H9 (cell line): Measurements from ENCODE around the gene NIPSNAP2. TPM values are rescaled to one million over a fixed set of nuclear protein-coding genes. Genes with fewer than 3 reads are reported as not detected.

ENCODE experiments used
- DNase-seq: peaks from one replicate; pipeline ENCODE4 v3.0.0-alpha.2; 2017
- H2AFZ ChIP-seq: one replicate; pipeline ENCODE4 v1.6.1; 2013; ENCODE audit warnings: mild to moderate bottlenecking, low read length, control low read depth, moderate library complexity
- H2AK5ac ChIP-seq: 2 replicates; pipeline ENCODE4 v1.6.1; 2013; ENCODE audit warnings: low read length, control low read depth, mixed read lengths; ENCODE audit not compliant: insufficient read length
- H2BK120ac ChIP-seq: one replicate; pipeline ENCODE4 v1.6.1; 2013; ENCODE audit warnings: low read depth, mild to moderate bottlenecking, low read length, control low read depth, inconsistent platforms; ENCODE audit not compliant: poor library complexity, severe bottlenecking
- H2BK12ac ChIP-seq: 2 replicates; pipeline ENCODE4 v1.6.1; 2013; ENCODE audit warnings: low read length, control low read depth, mixed read lengths, low read depth; ENCODE audit not compliant: insufficient read length
- H2BK15ac ChIP-seq: 2 replicates; pipeline ENCODE4 v1.6.1; 2013; ENCODE audit warnings: low read depth, low read length, control low read depth
- H2BK20ac ChIP-seq: one replicate; pipeline ENCODE4 v1.6.1; 2013; ENCODE audit warnings: low read depth, mild to moderate bottlenecking, low read length, control low read depth, inconsistent platforms; ENCODE audit not compliant: poor library complexity, severe bottlenecking
- H2BK5ac ChIP-seq: 2 replicates; pipeline ENCODE4 v1.6.1; 2013; ENCODE audit warnings: low read length, control low read depth, mixed read lengths; ENCODE audit not compliant: insufficient read length
- H3K14ac ChIP-seq: 2 replicates; pipeline ENCODE4 v1.6.1; 2013; ENCODE audit warnings: low read length, control low read depth; ENCODE audit not compliant: insufficient read depth
- H3K18ac ChIP-seq: 2 replicates; pipeline ENCODE4 v1.6.1; 2013; ENCODE audit warnings: low read depth, mild to moderate bottlenecking, mixed read lengths, low read length, control low read depth; ENCODE audit not compliant: insufficient read length
- H3K23ac ChIP-seq: 2 replicates; pipeline ENCODE4 v1.6.1; 2013; ENCODE audit warnings: low read length, control low read depth, mixed read lengths, low read depth; ENCODE audit not compliant: insufficient read length
- H3K23me2 ChIP-seq: 2 replicates; pipeline ENCODE4 v1.6.1; 2013; ENCODE audit warnings: low read depth, mild to moderate bottlenecking, mixed read lengths, low read length, control low read depth; ENCODE audit not compliant: insufficient read length, poor library complexity, severe bottlenecking
- H3K27ac ChIP-seq: 2 replicates; pipeline ENCODE4 v1.5.1; 2013; ENCODE audit warnings: low read length, control low read depth, mixed read lengths, low read depth; ENCODE audit not compliant: insufficient read length
- H3K27me3 ChIP-seq: 2 replicates; pipeline ENCODE4 v1.6.1; 2013; ENCODE audit warnings: low read length, control low read depth, inconsistent platforms; ENCODE audit not compliant: insufficient read depth
- H3K4ac ChIP-seq: 2 replicates; pipeline ENCODE4 v1.6.1; 2013; ENCODE audit warnings: low read depth, mild to moderate bottlenecking, control low read depth, inconsistent platforms, low read length, moderate library complexity
- H3K4me1 ChIP-seq: 2 replicates; pipeline ENCODE4 v1.6.1; 2013; ENCODE audit warnings: low read length, control low read depth, inconsistent platforms; ENCODE audit not compliant: insufficient read depth
- H3K4me2 ChIP-seq: 2 replicates; pipeline ENCODE4 v1.6.1; 2013; ENCODE audit warnings: low read length, control low read depth, mixed read lengths; ENCODE audit not compliant: insufficient read length, insufficient read depth
- H3K56ac ChIP-seq: 2 replicates; pipeline ENCODE4 v1.6.1; 2013; ENCODE audit warnings: low read depth, mild to moderate bottlenecking, mixed read lengths, low read length, control low read depth; ENCODE audit not compliant: insufficient read length
- H3K79me1 ChIP-seq: 2 replicates; pipeline ENCODE4 v1.6.1; 2013; ENCODE audit warnings: low read depth, mild to moderate bottlenecking, moderate library complexity, low read length, control low read depth, inconsistent platforms; ENCODE audit not compliant: insufficient read depth, poor library complexity, severe bottlenecking
- H3K79me2 ChIP-seq: 2 replicates; pipeline ENCODE4 v1.6.1; 2013; ENCODE audit warnings: low read length, control low read depth, inconsistent platforms; ENCODE audit not compliant: insufficient read depth
- H3K9ac ChIP-seq: 2 replicates; pipeline ENCODE4 v1.6.1; 2013; ENCODE audit warnings: low read length, control low read depth, mixed read lengths; ENCODE audit not compliant: insufficient read length; ENCODE audit errors: extremely low read depth
- H3K9me3 ChIP-seq: one replicate; pipeline ENCODE4 v1.6.1; 2013; ENCODE audit warnings: low read depth, low read length, inconsistent platforms; ENCODE audit not compliant: control insufficient read depth
- H3T11ph ChIP-seq: one replicate; pipeline ENCODE4 v1.6.1; 2013; ENCODE audit warnings: mild to moderate bottlenecking, low read length, control low read depth, inconsistent platforms
- H4K20me1 ChIP-seq: one replicate; pipeline ENCODE4 v1.6.1; 2013; ENCODE audit not compliant: control insufficient read depth, insufficient read length, insufficient read depth
- H4K5ac ChIP-seq: 2 replicates; pipeline ENCODE4 v1.6.1; 2013; ENCODE audit warnings: low read depth, mild to moderate bottlenecking, mixed read lengths, low read length, control low read depth; ENCODE audit not compliant: insufficient read length
- H4K8ac ChIP-seq: replicated peaks from 2 replicates; pipeline ENCODE4 v1.6.1; 2013; ENCODE audit warnings: low read length, control low read depth, mixed read lengths, low read depth; ENCODE audit not compliant: insufficient read length
- H4K91ac ChIP-seq: 2 replicates; pipeline ENCODE4 v1.6.1; 2013; ENCODE audit warnings: low read depth, mild to moderate bottlenecking, moderate library complexity, mixed read lengths, low read length, control low read depth; ENCODE audit not compliant: insufficient read length
- H3K27ac Mint-ChIP-seq, 3 experiments: 2 replicates in 2 of 3; 3 replicates in 1 of 3; pipeline ENCODE4 v1.8.0; 2020 to 2021; ENCODE audit warnings: mixed read lengths in 3 of 3, mild to moderate bottlenecking in 1 of 3, moderate library complexity in 1 of 3
- H3K27me3 Mint-ChIP-seq: 2 replicates; pipeline ENCODE4 v1.8.0; 2021; ENCODE audit warnings: low read depth, mild to moderate bottlenecking, moderate library complexity, mixed read lengths
- H3K36me3 Mint-ChIP-seq, 3 experiments: 2 replicates in 2 of 3; 3 replicates in 1 of 3; pipeline ENCODE4 v1.8.0; 2020 to 2021; ENCODE audit warnings: low read depth in 3 of 3, mixed read lengths in 3 of 3; ENCODE audit not compliant: insufficient read depth in 1 of 3
- H3K4me1 Mint-ChIP-seq, 2 experiments: 2 replicates each; pipeline ENCODE4 v1.8.0; 2020; ENCODE audit warnings: mixed read lengths in 2 of 2
- H3K4me3 Mint-ChIP-seq, 2 experiments: 2 replicates in 1 of 2; 3 replicates in 1 of 2; pipeline ENCODE4 v1.8.0; 2020 to 2021; ENCODE audit warnings: mild to moderate bottlenecking in 2 of 2, mixed read lengths in 2 of 2, moderate library complexity in 1 of 2
- H3K9me3 Mint-ChIP-seq, 2 experiments: 2 replicates in 1 of 2; 3 replicates in 1 of 2; pipeline ENCODE4 v1.8.0; 2020; ENCODE audit warnings: mild to moderate bottlenecking in 2 of 2, mixed read lengths in 2 of 2, moderate library complexity in 1 of 2
- CTCF ChIP-seq: fragments of 200-600 bp; sonication (generic); conservative IDR thresholded peaks from 3 replicates; pipeline ENCODE4 v1.8.0; 2021; ENCODE audit warnings: antibody characterized with exemption, mild to moderate bottlenecking
- WGBS: extraction: QIAGEN DNeasy Blood & Tissue Kit; methylation state at CpG from one replicate; pipeline ENCODE4 v1.1.7; 2013; ENCODE audit warnings: missing lambda C conversion rate, low lambda C conversion rate, mixed read lengths; ENCODE audit not compliant: insufficient read length; ENCODE audit errors: extremely low coverage; 5-methylcytosine and 5-hydroxymethylcytosine counted together
- total RNA-seq: library from RNA; stranded (reverse); gene quantifications from 2 replicates; pipeline ENCODE4 v1.2.1, GENCODE V29; 2021

The NIPSNAP2 gene
- total RNA-seq, 1 experiment from 2014 or later = 40.7 TPM

GRCh38 chr7:55975988-55976633, 11.7 kb downstream of the NIPSNAP2 start:
- H2AFZ ChIP-seq = no peak overlapping the region
- Mint-ChIP-seq H3K36me3 (peaks cover 13 to 32% (median 30%) of the 10 kb centered on the region in 3 experiments; a peak in 6 of 7 replicates), H3K4me3 (no peak overlapping the region), H3K27me3 (no peaks in the 10 kb centered on the region), H3K9me3 (no peaks in the 10 kb centered on the region), H3K27ac (no peak overlapping the region), H3K4me1 (peaks cover 3% of the 10 kb centered on the region in 2 experiments)
- H2BK15ac ChIP-seq = no peak overlapping the region
- H2AK5ac ChIP-seq = no peak overlapping the region
- no CpG with 5 or more reads among the region's 7 CpGs for WGBS
- no peak for TF ChIP-seq CTCF
- H4K5ac ChIP-seq = no peak overlapping the region
- no peak overlapping the region for H3K27ac ChIP-seq
- H3K79me1 ChIP-seq = peaks cover 5% of the 10 kb centered on the region
- H3K4me2 ChIP-seq = no peak overlapping the region
- H3K9ac ChIP-seq = no peak overlapping the region
- DNase-seq = no peak
- H3K14ac ChIP-seq = no peak overlapping the region
- H4K8ac ChIP-seq = no peak overlapping the region
- H3T11ph ChIP-seq = no peak overlapping the region
- no peak overlapping the region for H3K4ac ChIP-seq
- H2BK20ac ChIP-seq = no peak overlapping the region
- no peak overlapping the region for H2BK120ac ChIP-seq
- no peaks in the 10 kb centered on the region for H3K27me3 ChIP-seq
- no peak overlapping the region for H2BK12ac ChIP-seq
- no peaks in the 10 kb centered on the region for H3K23me2 ChIP-seq
- no peak overlapping the region for H3K23ac ChIP-seq
- no peaks in the 10 kb centered on the region for H3K9me3 ChIP-seq
- H3K56ac ChIP-seq = no peak overlapping the region
- H4K91ac ChIP-seq = no peak overlapping the region
- H4K20me1 ChIP-seq = no peaks in the 10 kb centered on the region
- no peaks in the 10 kb centered on the region; the same call in 1 of the 2 replicates for H3K79me2 ChIP-seq
- no peak overlapping the region for H3K18ac ChIP-seq
- no peaks in the 10 kb centered on the region for H3K4me1 ChIP-seq
- no peak overlapping the region for H2BK5ac ChIP-seq
